ENCODE results near the gene DPP6.

DNA sequence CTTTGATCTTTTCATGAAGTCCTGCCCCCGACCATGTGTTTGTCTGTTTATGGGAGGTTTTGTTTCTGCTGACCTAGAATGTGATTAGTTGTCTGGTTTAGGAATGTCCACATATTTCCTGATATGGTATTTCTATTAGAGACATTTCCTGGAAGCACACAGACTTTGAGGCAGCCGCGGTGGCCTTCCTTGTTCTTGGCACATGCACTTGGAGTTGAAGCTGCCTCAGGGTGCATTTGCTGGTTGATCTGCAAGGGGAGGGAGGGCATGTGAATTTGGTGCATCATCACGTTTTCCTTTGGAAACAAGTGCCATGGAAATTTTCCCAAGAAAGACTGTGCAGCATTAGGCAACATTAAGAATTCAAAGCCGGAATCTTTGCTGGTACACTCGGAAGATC is 622.0 kb downstream of the DPP6 start:
- TF ChIP-seq EZH2 (IDR thresholded peaks at IDR 0.05; ENCODE audit: low read depth), result no peak
- TF ChIP-seq, protein P1, sequence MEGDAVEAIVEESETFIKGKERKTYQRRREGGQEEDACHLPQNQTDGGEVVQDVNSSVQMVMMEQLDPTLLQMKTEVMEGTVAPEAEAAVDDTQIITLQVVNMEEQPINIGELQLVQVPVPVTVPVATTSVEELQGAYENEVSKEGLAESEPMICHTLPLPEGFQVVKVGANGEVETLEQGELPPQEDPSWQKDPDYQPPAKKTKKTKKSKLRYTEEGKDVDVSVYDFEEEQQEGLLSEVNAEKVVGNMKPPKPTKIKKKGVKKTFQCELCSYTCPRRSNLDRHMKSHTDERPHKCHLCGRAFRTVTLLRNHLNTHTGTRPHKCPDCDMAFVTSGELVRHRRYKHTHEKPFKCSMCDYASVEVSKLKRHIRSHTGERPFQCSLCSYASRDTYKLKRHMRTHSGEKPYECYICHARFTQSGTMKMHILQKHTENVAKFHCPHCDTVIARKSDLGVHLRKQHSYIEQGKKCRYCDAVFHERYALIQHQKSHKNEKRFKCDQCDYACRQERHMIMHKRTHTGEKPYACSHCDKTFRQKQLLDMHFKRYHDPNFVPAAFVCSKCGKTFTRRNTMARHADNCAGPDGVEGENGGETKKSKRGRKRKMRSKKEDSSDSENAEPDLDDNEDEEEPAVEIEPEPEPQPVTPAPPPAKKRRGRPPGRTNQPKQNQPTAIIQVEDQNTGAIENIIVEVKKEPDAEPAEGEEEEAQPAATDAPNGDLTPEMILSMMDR (conservative IDR thresholded peaks at IDR 0.05), result no peak
